GM18861 (cell line): ENCODE measurements around the gene TESK2.
"Not testable (repeated sequence)": the region's sequence is repeated elsewhere in the genome, so short reads cannot be mapped to it uniquely, and the experiment has no call there.

ENCODE experiments used
- ATAC-seq: cut with Tn5 transposase; IDR thresholded peaks from one replicate; pipeline ENCODE4 v1.9.1; 2021; ENCODE audit not compliant: unreplicated experiment

Gene TESK2

GRCh38 chr1:45510036-45510971 lies 19.3 kb upstream of the TESK2 start:
- no peak for ATAC-seq

- ATAC-seq, result no peak
These were observed 17.6 kb upstream of the TESK2 start for GRCh38 chr1:45508295-45509151.

- ATAC-seq, result no peak
These were observed 16.9 kb upstream of the TESK2 start for GRCh38 chr1:45507893-45508292.

- ATAC-seq, result no peak
These were observed 16.2 kb upstream of the TESK2 start for GRCh38 chr1:45507195-45507594.

GRCh38 chr1:45503462-45504360 lies 12.7 kb upstream of the TESK2 start:
- ATAC-seq, result no peak

GRCh38 chr1:45501505-45501859 lies 10.5 kb upstream of the TESK2 start:
- no peak for ATAC-seq

- ATAC-seq, result no peak
These were observed 8.4 kb upstream of the TESK2 start for GRCh38 chr1:45499415-45499769.

- no peak for ATAC-seq
These were observed 7.3 kb upstream of the TESK2 start for GRCh38 chr1:45498279-45498678.

- no peak for ATAC-seq
These were observed 2.2 kb upstream of the TESK2 start for GRCh38 chr1:45493116-45493697.

- ATAC-seq, result no peak
These were observed 1.7 kb upstream of the TESK2 start for GRCh38 chr1:45492691-45493090.

- no peak for ATAC-seq
These were observed 711 bp upstream of the TESK2 start for GRCh38 chr1:45491487-45492260.

GRCh38 chr1:45490121-45490625 lies 790 bp downstream of the TESK2 start:
- ATAC-seq, result no peak

- ATAC-seq, result not testable (repeated sequence)
These were observed 1.6 kb downstream of the TESK2 start for GRCh38 chr1:45489379-45489778.

GRCh38 chr1:45488666-45489377 lies 2.1 kb downstream of the TESK2 start:
- no peak for ATAC-seq

GRCh38 chr1:45485949-45486348 lies 5.0 kb downstream of the TESK2 start:
- ATAC-seq, result no peak

- no peak for ATAC-seq
These were observed 11.8 kb downstream of the TESK2 start for GRCh38 chr1:45479039-45479748.

GRCh38 chr1:45478121-45478814 lies 12.7 kb downstream of the TESK2 start:
- no peak for ATAC-seq

- no peak for ATAC-seq
These were observed 13.3 kb downstream of the TESK2 start for GRCh38 chr1:45477646-45478045.
